ENCODE data around the gene MEX3D.
"Not testable (repeated sequence)": the region's sequence is repeated elsewhere in the genome, so short reads cannot be mapped to it uniquely, and the experiment has no call there.

Gene MEX3D

GRCh38 chr19:1540365-1540925, 27.7 kb downstream of the MEX3D start:
- in situ Hi-C loops (cut with MboI; ENCODE audit: low sequenced_read_pairs): no loop called here

DNA sequence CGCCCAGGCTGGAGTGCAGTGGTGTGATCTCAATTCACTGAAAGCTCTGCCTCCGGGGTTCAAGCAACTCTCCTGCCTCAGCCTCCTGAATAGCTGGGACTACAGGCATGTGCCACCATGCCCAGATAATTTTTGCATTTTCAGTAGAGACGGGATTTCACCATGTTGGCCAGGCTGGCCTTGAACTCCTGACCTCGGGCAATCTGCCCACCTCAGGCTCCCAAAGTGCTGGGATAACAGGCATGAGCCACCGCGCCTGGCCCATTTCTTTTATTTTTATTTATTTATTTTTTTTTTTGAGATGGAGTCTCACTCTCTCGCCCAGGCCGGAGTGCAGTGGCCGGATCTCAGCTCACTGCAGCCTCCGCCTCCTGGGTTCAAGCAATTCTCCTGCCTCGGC, 28.4 kb downstream of the MEX3D start:
- in situ Hi-C loops (cut with MboI; ENCODE audit: low sequenced_read_pairs): not testable (repeated sequence)

DNA sequence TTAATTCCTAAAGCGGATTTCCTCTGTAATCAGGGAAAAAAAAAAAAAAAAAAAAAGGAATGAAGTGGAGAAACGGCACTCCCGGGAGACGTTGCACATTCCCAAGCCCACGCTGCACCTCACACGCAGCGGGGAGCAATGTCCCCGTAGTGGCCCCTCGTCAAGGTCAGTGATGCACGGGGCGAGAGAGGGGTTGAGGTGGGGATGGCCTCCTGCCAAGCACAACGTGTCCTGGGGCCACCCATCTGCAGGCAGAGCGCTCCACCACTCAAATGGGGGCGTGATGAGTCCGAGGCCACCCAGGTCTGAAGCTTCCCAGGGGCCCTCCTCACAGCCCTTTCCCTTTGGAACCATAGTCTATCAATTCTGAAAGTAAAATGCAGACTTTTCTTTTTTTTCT, 29.1 kb downstream of the MEX3D start:
- in situ Hi-C loops (cut with MboI; ENCODE audit: low sequenced_read_pairs): no loop called here

- in situ Hi-C loops (cut with MboI; ENCODE audit: low sequenced_read_pairs): not testable (repeated sequence)
These were observed 32.4 kb downstream of the MEX3D start for GRCh38 chr19:1535699-1536098.

GRCh38 chr19:1534972-1535371, 33.2 kb downstream of the MEX3D start:
- in situ Hi-C loops (cut with MboI; ENCODE audit: low sequenced_read_pairs): no loop called here

GRCh38 chr19:1533510-1534150, 34.5 kb downstream of the MEX3D start:
- in situ Hi-C loops (cut with MboI; ENCODE audit: low sequenced_read_pairs): no loop called here

- in situ Hi-C loops (cut with MboI; ENCODE audit: low sequenced_read_pairs): no loop called here
These were observed 36.1 kb downstream of the MEX3D start for GRCh38 chr19:1532003-1532402.

DNA sequence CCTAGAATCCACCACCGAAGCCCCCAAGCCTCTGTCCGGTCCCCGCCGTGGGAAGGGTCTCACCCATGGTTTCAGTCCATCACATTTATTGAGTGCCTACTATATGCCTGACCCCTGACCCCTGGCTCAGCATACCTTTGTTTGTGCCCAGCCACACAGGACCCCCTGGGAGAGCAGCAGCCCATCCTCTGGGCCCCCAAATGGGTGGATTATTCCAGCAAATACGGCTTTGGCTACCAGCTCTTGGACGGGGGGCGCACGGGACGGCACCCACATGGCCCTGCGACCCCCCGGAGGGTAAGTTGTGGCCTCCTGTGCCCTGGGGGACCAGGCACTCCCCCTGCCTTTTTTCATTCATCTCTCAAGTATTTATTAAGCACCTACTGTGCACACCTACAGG, 36.5 kb downstream of the MEX3D start:
- in situ Hi-C loops (cut with MboI; ENCODE audit: low sequenced_read_pairs): no loop called here

GRCh38 chr19:1530856-1531255, 37.3 kb downstream of the MEX3D start:
- in situ Hi-C loops (cut with MboI; ENCODE audit: low sequenced_read_pairs): not testable (repeated sequence)

DNA sequence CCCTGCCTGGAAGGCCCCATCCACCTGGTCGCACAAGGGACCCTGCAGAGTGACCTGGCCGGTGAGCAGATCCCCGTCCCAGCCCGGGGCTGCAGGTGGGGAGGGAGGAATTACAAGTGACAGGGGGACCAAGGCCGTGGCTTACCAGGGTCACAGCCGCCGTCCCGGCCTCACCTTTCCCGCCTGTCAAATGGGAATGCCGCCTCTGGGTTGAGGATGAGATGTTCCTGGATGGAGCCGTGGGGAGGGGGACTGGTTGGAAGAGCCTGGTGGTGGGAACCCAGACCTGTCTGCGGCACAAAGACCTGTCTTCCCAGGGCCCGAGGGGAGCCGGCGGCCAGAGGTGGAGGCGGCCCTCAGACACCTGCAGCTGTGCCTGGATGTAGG, 38.7 kb downstream of the MEX3D start:
- in situ Hi-C loops (cut with MboI; ENCODE audit: low sequenced_read_pairs): no loop called here

DNA sequence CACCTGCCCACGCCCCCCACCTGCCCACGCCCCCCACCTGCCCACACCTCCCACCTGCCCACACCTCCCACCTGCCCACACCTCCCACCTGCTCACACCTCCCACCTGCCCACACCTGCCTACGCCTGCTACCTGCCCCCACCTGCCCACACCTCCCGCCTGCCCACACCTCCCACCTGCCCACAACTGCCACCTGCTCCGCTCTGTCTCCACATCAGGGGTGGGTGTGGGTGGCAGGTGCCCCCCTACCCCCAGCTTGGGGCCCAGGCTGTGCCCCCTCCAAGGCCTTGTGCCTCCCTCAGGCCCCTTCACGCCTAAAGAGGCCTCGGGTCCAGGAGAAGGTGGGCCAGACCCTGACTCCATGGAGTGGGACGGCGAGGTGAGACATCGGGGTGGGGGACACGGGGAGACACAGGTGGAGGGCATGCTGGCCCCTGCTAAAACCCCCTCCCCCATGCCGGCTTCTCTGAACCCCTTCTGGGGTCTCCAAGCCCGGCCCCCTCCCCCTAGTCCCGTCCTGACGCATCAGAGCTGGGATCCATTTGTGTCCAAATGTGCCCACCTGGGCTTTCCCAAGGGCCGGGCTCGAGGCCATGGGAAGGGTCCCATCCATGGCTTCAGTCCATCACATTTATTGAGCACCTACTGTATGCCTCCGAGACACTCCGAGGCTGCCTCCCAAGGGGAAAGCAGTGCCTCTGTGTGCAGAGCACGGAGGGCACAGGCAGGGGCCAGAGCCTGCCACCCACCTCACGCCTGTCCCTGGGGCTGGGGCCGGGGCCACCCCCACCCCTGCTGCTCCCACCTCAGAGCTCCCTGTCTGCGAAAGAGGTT, 39.3 kb downstream of the MEX3D start:
- in situ Hi-C loops (cut with MboI; ENCODE audit: low sequenced_read_pairs): no loop called here

DNA sequence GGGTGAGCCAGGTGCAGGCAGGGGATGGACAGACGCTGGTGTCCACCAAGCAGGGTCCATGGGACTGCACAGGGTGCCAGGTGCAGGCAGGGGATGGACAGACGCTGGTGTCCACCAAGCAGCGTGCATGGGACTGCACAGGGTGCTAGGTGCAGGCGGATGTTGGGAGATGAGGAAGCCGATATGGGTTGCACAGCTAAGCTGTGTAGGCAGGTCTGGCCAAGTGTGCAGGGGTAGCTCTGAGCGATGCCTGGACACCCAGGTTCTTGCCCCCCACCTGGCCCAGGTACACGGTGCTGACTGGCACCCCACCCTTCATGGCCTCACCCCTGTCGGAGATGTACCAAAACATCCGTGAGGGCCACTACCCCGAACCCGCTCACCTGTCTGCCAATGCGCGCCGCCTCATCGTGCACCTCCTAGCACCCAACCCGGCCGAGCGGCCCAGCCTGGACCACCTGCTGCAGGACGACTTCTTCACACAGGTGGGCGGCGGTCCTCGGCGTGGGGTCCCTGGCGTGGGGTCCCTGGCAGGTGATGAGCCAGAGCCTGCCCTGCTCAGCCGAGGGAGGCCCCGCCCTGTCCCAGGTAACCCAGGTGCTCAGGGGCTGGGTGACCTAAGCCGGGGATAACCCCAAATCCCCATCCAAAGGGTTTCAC, 40.3 kb downstream of the MEX3D start:
- in situ Hi-C loops (cut with MboI; ENCODE audit: low sequenced_read_pairs): no loop called here

GRCh38 chr19:1526979-1527649, 41.0 kb downstream of the MEX3D start:
- in situ Hi-C loops (cut with MboI; ENCODE audit: low sequenced_read_pairs): no loop called here

- in situ Hi-C loops (cut with MboI; ENCODE audit: low sequenced_read_pairs): no loop called here
These were observed 41.9 kb downstream of the MEX3D start for GRCh38 chr19:1526066-1526778.

DNA sequence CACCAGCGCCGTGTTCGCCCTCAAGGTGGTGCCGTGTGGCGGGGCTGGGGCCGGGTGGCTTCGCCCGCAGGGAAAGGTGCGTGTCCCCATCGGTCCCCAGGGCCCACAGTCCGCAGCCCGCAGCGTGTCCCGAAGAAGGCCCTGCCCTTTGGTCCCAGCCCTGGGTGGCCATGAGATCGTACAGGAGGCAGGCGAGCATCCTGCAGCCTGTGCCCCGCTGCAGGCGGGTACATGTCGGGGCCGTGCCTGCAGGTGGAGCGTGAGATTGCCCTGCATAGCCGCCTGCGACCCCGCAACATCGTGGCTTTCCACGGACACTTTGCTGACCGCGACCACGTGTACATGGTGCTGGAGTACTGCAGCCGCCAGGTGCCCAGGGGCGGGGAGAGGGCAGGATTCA, 42.8 kb downstream of the MEX3D start:
- in situ Hi-C loops (cut with MboI; ENCODE audit: low sequenced_read_pairs): no loop called here

GRCh38 chr19:1524972-1525325, 43.2 kb downstream of the MEX3D start:
- in situ Hi-C loops (cut with MboI; ENCODE audit: low sequenced_read_pairs): no loop called here

DNA sequence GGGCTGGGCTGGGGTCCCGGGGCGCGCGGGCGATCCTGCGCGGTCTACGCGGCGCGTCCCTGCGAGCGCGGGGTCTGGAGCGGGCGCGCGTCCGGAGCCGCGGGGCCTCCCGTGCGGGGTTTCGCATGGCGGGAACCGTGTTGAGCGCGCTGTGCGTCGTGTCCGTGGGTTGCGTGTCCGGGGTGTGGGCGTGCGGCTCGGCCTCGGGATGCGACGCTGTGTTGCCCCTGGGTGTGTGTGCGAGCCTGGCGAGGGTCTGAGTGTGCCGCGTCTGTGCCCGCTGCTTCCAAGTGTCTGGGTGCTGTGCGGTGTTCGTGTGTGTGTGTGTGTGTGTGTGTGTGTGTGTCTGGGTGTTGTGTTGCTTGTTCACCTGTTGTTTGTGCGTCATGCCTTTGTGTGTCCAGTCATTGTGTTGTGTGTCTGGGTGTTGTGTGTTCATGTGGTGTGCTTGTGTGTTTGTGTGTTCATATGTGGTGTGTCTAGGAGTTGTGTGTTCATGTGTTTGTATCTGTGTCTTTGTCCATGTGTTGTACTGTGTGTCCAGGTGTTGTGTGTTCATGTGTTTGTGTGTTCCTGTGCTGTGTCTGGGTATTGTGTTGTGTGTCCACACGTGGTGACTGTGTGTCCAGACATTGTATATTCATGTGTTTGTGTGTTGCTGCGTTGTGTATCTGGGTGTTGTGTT, 43.7 kb downstream of the MEX3D start:
- in situ Hi-C loops (cut with MboI; ENCODE audit: low sequenced_read_pairs): no loop called here

DNA sequence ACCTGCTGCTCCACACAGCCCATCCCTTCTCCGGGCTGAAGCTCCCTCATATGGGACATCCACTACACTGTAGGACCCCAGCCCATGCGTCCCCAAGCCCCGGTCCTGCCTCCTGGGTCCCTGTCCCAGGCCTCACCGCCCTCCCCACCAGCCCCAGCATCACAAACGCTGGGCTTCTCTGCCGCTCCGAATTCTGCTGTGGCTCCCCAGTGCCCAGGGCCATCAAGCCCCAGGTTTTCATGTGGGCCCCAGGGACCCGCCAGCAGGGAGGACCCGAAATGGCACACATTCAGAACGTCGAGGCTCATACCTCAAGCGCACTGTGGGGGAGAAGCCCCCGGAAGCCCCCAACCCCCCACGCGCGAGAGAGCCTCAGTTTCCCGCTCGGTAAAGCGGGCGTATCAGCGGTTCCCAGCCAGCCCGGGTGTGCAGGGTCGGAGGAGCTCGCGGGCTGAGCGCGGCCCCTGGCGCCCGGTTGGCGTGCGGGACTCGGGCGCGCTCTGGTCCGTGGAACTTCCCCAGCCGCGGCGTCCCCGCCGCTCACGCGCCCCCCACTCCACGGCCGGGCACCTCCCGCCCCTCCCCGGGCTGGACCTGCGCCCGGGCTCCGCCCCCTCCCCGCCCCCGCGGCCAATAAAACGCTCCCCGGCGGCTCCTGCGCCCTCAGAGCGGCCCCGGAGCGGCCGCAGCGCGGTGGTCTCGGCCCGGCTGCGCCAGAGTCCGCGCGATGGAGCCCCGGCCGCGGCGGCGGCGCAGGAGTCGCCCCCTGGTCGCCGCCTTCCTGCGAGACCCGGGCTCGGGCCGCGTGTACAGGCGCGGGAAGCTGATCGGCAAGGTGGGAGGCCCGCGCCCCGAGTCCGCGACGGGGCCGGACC, 44.5 kb downstream of the MEX3D start, which contains the start of gene PLK5:
TSS of gene PLK5 (plus strand) at position 666 of the 875 bp plus-strand sequence. CDS start 2,920 bp downstream, outside the sequence.
- in situ Hi-C loops (cut with MboI; ENCODE audit: low sequenced_read_pairs): no loop called here

DNA sequence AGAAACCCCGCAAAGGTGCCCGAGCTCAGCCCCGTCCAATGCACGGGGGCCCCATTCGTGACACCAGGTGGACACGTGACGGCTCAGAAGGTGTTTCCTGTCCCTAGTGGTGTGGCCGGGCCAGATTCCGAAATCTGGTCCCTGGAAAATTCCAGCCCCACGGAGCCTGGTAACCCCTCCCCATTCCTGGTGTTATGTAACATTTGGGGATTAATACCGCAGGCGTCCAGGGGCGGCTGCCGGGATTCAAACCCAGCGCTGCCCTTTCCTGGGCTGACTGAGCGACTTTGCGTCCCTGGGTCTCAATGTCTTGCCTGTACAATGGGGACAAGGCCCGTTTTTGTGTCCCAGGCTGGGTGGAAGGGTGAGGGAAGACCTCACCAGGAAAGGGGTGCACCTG, 45.3 kb downstream of the MEX3D start:
- in situ Hi-C loops (cut with MboI; ENCODE audit: low sequenced_read_pairs): no loop called here
